ENCODE results near the gene KIF4A. TPM values are rescaled to one million over a fixed set of nuclear protein-coding genes. Genes with fewer than 3 reads are reported as not detected.

KIF4A gene
- polyA plus RNA-seq, 1 donor (not counting 4 experiments of a cell fraction or from before 2014, with no cell fraction given): 7.1 TPM

GRCh38 chrX:70444946-70445656 is 155.2 kb downstream of the KIF4A start:
- Histone ChIP-seq H4K20me1 (ENCODE audit: control insufficient read depth, extremely low read depth, insufficient read depth, low read length) (no peaks in the 10 kb centered on the region), H3K9me1 (ENCODE audit: control insufficient read depth, extremely low read depth, insufficient read depth, low read length) (no peaks in the 10 kb centered on the region), H3K4me2 (ENCODE audit: control insufficient read depth, extremely low read depth, insufficient read depth, low read depth, low read length) (no peak overlapping the region), H3K9me3 (ENCODE audit: control insufficient read depth, low read depth, low read length) (no peaks in the 10 kb centered on the region), H3K27me3 (ENCODE audit: control insufficient read depth, extremely low read depth, insufficient read depth, low read length) (peaks cover 34% of the 10 kb centered on the region), H2AFZ (ENCODE audit: control insufficient read depth, low read length) (no peak overlapping the region), H3K9ac (ENCODE audit: control insufficient read depth, extremely low read depth, insufficient read depth, low read length) (no peak overlapping the region), H3K4me1 (ENCODE audit: control insufficient read depth, extremely low read depth, insufficient read depth, low read length) (no peaks in the 10 kb centered on the region), H3K27ac (ENCODE audit: control insufficient read depth, insufficient read depth, low read length) (no peak overlapping the region), H3K4me3 (ENCODE audit: control insufficient read depth in 2 of 3, extremely low read depth in 1 of 3, insufficient read depth in 2 of 3, low read depth in 1 of 3, low read length in 3 of 3) (no peak overlapping the region), H3K79me2 (ENCODE audit: control insufficient read depth, insufficient read depth, low read length) (no peaks in the 10 kb centered on the region), H3K36me3 (ENCODE audit: control insufficient read depth in 2 of 2, extremely low read depth in 1 of 2, insufficient read depth in 2 of 2, low read length in 2 of 2) (no peaks in the 10 kb centered on the region)
- no peak for DNase-seq (ENCODE audit: low read depth, low spot score)
- TF ChIP-seq EZH2 (IDR thresholded peaks at IDR 0.05; ENCODE audit: low read length): peak; percentile 48
- TF ChIP-seq CTCF (optimal IDR thresholded peaks at IDR 0.05 in 1 of 3, IDR thresholded peaks at IDR 0.05 in 1 of 3, conservative IDR thresholded peaks at IDR 0.05 in 1 of 3; ENCODE audit: extremely low read depth in 1 of 3, insufficient read depth in 2 of 3, low read length in 3 of 3): no peak
- dilution Hi-C loops (cut with MboI; ENCODE audit: extremely low pct_ligation_motif_present, low sequenced_read_pairs): no loop called here
- FAIRE-seq: no peak

- no peak overlapping the region for H3K4me3 ChIP-seq (ENCODE audit: control insufficient read depth in 2 of 3, extremely low read depth in 1 of 3, insufficient read depth in 2 of 3, low read depth in 1 of 3, low read length in 3 of 3)
- TF ChIP-seq EZH2 (IDR thresholded peaks at IDR 0.05; ENCODE audit: low read length): no peak
- TF ChIP-seq CTCF (optimal IDR thresholded peaks at IDR 0.05 in 1 of 3, IDR thresholded peaks at IDR 0.05 in 1 of 3, conservative IDR thresholded peaks at IDR 0.05 in 1 of 3; ENCODE audit: extremely low read depth in 1 of 3, insufficient read depth in 2 of 3, low read length in 3 of 3): no peak
- H3K79me2 ChIP-seq (ENCODE audit: control insufficient read depth, insufficient read depth, low read length): no peaks in the 10 kb centered on the region
- no peak for DNase-seq (ENCODE audit: low read depth, low spot score)
- dilution Hi-C loops (cut with MboI; ENCODE audit: extremely low pct_ligation_motif_present, low sequenced_read_pairs): no loop called here
- H3K36me3 ChIP-seq (ENCODE audit: control insufficient read depth in 2 of 2, extremely low read depth in 1 of 2, insufficient read depth in 2 of 2, low read length in 2 of 2): no peaks in the 10 kb centered on the region
- H3K9me3 ChIP-seq (ENCODE audit: control insufficient read depth, low read depth, low read length): no peaks in the 10 kb centered on the region
- no peak overlapping the region for H3K27ac ChIP-seq (ENCODE audit: control insufficient read depth, insufficient read depth, low read length)
- H3K27me3 ChIP-seq (ENCODE audit: control insufficient read depth, extremely low read depth, insufficient read depth, low read length): peaks cover 34% of the 10 kb centered on the region
- no peak overlapping the region for H2AFZ ChIP-seq (ENCODE audit: control insufficient read depth, low read length)
- no peaks in the 10 kb centered on the region for H3K4me1 ChIP-seq (ENCODE audit: control insufficient read depth, extremely low read depth, insufficient read depth, low read length)
- no peaks in the 10 kb centered on the region for H3K9me1 ChIP-seq (ENCODE audit: control insufficient read depth, extremely low read depth, insufficient read depth, low read length)
- H3K9ac ChIP-seq (ENCODE audit: control insufficient read depth, extremely low read depth, insufficient read depth, low read length): no peak overlapping the region
- no peaks in the 10 kb centered on the region for H4K20me1 ChIP-seq (ENCODE audit: control insufficient read depth, extremely low read depth, insufficient read depth, low read length)
- H3K4me2 ChIP-seq (ENCODE audit: control insufficient read depth, extremely low read depth, insufficient read depth, low read depth, low read length): no peak overlapping the region
- FAIRE-seq: no peak
These were observed 156.0 kb downstream of the KIF4A start for GRCh38 chrX:70445951-70446350.
